ENCODE measurements around the gene STK10.

STK10 gene

DNA sequence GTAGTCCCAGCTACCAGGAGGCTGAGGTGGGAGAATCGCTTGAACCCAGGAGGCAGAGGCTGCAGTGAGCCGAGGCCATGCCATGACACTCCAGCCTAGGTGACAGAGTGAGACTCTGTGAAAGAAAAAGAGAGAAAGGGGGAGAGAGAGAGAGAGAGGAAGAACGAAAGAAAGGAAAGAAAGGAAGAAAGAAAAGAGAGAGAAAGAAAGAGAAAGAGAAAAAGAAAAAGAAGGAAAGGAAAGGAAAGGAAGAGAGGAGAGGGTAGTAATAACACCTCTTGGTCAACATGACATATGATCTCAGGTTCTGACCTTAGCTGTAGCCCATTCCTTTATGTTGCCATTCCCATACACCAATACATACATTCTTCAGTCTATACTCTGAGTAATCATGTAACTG is 195.7 kb downstream of the STK10 start:
- no peak overlapping the region for H3K4me3 Mint-ChIP-seq
- no peaks in the 10 kb centered on the region for H3K9me3 Mint-ChIP-seq (ENCODE audit: low read depth)
- H3K27ac Mint-ChIP-seq = no peak overlapping the region
- peaks cover 64% of the 10 kb centered on the region for H3K4me1 Mint-ChIP-seq (ENCODE audit: low read depth)
- H3K36me3 Mint-ChIP-seq = peaks cover 23% of the 10 kb centered on the region
- no peaks in the 10 kb centered on the region for H3K27me3 Mint-ChIP-seq

All from activated naive CD8-positive, alpha-beta T cell (primary cell).